Astrocyte (in vitro differentiated cells and primary cell): ENCODE measurements around the gene ARHGAP19. TPM values are rescaled to one million over a fixed set of nuclear protein-coding genes. Genes with fewer than 3 reads are reported as not detected.

ENCODE experiments used
- DNase-seq: peaks from one replicate; pipeline ENCODE4 v3.0.0-alpha.2; 2010; ENCODE audit warnings: low read depth
- FAIRE-seq: peaks from 2 replicates; lab custom pipeline; 2011; peaks lifted over from hg19 to GRCh38; lab: Jason Lieb, UNC
- H2AFZ ChIP-seq: 2 replicates; pipeline ENCODE4 v1.6.0; 2012; ENCODE audit warnings: low read depth, low read length, inconsistent platforms
- H3K27ac ChIP-seq: 2 replicates; pipeline ENCODE4 v1.5.1; 2011; ENCODE audit warnings: low read depth, low read length, inconsistent platforms
- H3K27me3 ChIP-seq: 2 replicates; pipeline ENCODE4 v1.6.0; 2011; ENCODE audit warnings: low read length, inconsistent platforms; ENCODE audit not compliant: insufficient read depth
- H3K36me3 ChIP-seq: 2 replicates; pipeline ENCODE4 v1.5.1; 2011; ENCODE audit warnings: low read length, inconsistent platforms; ENCODE audit not compliant: insufficient read depth
- H3K4me1 ChIP-seq: 2 replicates; pipeline ENCODE4 v1.5.1; 2011; ENCODE audit warnings: low read length, inconsistent platforms; ENCODE audit not compliant: insufficient read depth
- H3K4me2 ChIP-seq: 2 replicates; pipeline ENCODE4 v1.6.0; 2012; ENCODE audit warnings: low read length, inconsistent platforms
- H3K4me3 ChIP-seq: 2 replicates; pipeline ENCODE4 v1.5.1; 2011; ENCODE audit warnings: low read depth, mild to moderate bottlenecking, low read length, inconsistent platforms; ENCODE audit not compliant: insufficient read depth
- H3K79me2 ChIP-seq: 2 replicates; pipeline ENCODE4 v1.6.0; 2012; ENCODE audit warnings: mild to moderate bottlenecking, low read length, inconsistent platforms; ENCODE audit not compliant: insufficient read depth
- H3K9ac ChIP-seq: 2 replicates; pipeline ENCODE4 v1.6.0; 2012; ENCODE audit warnings: mild to moderate bottlenecking, low read length, inconsistent platforms
- H3K9me3 ChIP-seq: 2 replicates; pipeline ENCODE4 v1.5.1; 2012; ENCODE audit warnings: low read depth, mild to moderate bottlenecking, low read length, inconsistent platforms; ENCODE audit not compliant: insufficient read depth
- H4K20me1 ChIP-seq: 2 replicates; pipeline ENCODE4 v1.6.0; 2012; ENCODE audit warnings: low read length, inconsistent platforms; ENCODE audit not compliant: insufficient read depth
- H3K27ac Mint-ChIP-seq: one replicate; pipeline ENCODE4 v1.8.0; 2021; ENCODE audit warnings: mild to moderate bottlenecking, mixed read lengths; ENCODE audit not compliant: unreplicated experiment
- H3K27me3 Mint-ChIP-seq: one replicate; pipeline ENCODE4 v1.8.0; 2021; ENCODE audit warnings: low read depth, mixed read lengths; ENCODE audit not compliant: unreplicated experiment
- H3K36me3 Mint-ChIP-seq: one replicate; pipeline ENCODE4 v1.8.0; 2021; ENCODE audit warnings: low read depth, mixed read lengths; ENCODE audit not compliant: unreplicated experiment
- H3K4me1 Mint-ChIP-seq: one replicate; pipeline ENCODE4 v1.8.0; 2021; ENCODE audit warnings: low read depth, mixed read lengths; ENCODE audit not compliant: unreplicated experiment
- H3K4me3 Mint-ChIP-seq: one replicate; pipeline ENCODE4 v1.8.0; 2021; ENCODE audit warnings: mild to moderate bottlenecking, moderate library complexity, mixed read lengths; ENCODE audit not compliant: unreplicated experiment
- H3K9me3 Mint-ChIP-seq: one replicate; pipeline ENCODE4 v1.8.0; 2021; ENCODE audit warnings: mild to moderate bottlenecking, mixed read lengths; ENCODE audit not compliant: unreplicated experiment
- CTCF ChIP-seq: IDR thresholded peaks from 2 replicates; pipeline ENCODE4 v1.5.1; 2011; ENCODE audit warnings: low read depth, mild to moderate bottlenecking, inconsistent platforms, low read length, moderate library complexity; ENCODE audit not compliant: insufficient read depth
- EZH2 ChIP-seq: IDR thresholded peaks from 2 replicates; pipeline ENCODE4 v1.6.1; 2012; ENCODE audit warnings: mild to moderate bottlenecking, low read length, inconsistent platforms; ENCODE audit not compliant: insufficient read depth
- total RNA-seq: library from RNA; stranded (reverse); gene quantifications from 2 replicates; pipeline ENCODE4 v1.2.1, GENCODE V29; 2021

Gene ARHGAP19
- total RNA-seq, 1 donor from 2014 or later: 9.0 TPM

DNA sequence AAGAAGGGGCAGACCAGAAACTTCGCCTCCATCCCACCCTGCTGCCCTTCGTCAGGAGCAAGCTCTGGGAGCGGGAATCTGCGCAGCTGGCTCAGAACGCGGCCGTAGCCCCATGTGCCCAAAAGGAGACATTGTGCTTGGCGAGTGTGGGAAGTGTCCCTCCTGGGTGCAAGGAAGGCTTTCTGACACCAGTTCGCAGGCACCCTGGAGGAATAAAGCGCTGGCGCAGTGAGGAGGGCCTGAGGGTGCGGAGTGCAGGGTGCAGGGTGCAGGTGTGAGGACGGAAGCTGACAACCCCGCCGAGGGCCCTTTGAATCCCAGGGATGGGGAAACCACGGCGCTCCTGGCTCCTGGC lies 107.5 kb downstream of the ARHGAP19 start:
- no peaks in the 10 kb centered on the region for H3K4me1 Mint-ChIP-seq
- Histone ChIP-seq H3K9me3 (no peaks in the 10 kb centered on the region), H3K79me2 (no peaks in the 10 kb centered on the region), H3K4me2 (no peak overlapping the region), H4K20me1 (no peaks in the 10 kb centered on the region), H2AFZ (no peak overlapping the region), H3K4me3 (no peak overlapping the region), H3K4me1 (no peaks in the 10 kb centered on the region), H3K27me3 (peaks cover 51% of the 10 kb centered on the region), H3K27ac (no peak overlapping the region), H3K9ac (no peak overlapping the region), H3K36me3 (no peaks in the 10 kb centered on the region)
- DNase-seq: no peak
- H3K27me3 Mint-ChIP-seq: peaks cover 88% of the 10 kb centered on the region
- no peaks in the 10 kb centered on the region for H3K36me3 Mint-ChIP-seq
- no peak for FAIRE-seq
- no peaks in the 10 kb centered on the region for H3K9me3 Mint-ChIP-seq
- H3K27ac Mint-ChIP-seq: no peak overlapping the region
- no peak overlapping the region for H3K4me3 Mint-ChIP-seq
- TF ChIP-seq CTCF (no peak), EZH2 (no peak)

DNA sequence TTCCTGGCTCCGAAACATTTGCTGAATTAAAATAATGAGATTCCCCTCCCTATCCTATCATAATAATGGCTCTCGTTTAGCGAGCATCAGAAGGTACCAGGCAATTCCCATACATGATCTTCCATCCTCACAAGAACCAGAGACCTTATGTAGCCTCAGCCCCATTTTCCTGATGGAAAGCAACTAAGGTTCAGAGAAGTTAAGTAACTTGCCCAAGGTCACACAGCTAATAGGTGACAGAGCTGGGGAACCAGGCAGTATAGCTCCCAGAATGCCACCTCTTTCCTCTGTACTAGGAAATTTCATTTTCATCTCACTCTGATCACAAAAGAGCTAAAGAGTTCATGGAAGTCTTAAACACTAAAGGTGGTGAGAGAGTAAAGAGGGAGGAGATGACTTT lies 109.1 kb downstream of the ARHGAP19 start:
- no peak overlapping the region for H3K4me3 ChIP-seq
- Mint-ChIP-seq H3K36me3 (no peaks in the 10 kb centered on the region), H3K9me3 (no peaks in the 10 kb centered on the region), H3K27ac (no peak overlapping the region), H3K27me3 (peaks cover 82% of the 10 kb centered on the region), H3K4me1 (no peaks in the 10 kb centered on the region), H3K4me3 (no peak overlapping the region)
- TF ChIP-seq EZH2 (no peak), CTCF (no peak)
- FAIRE-seq: no peak
- no peaks in the 10 kb centered on the region for H3K9me3 ChIP-seq
- no peak for DNase-seq
- no peak overlapping the region for H3K9ac ChIP-seq
- H3K36me3 ChIP-seq: no peaks in the 10 kb centered on the region
- H3K27ac ChIP-seq: no peak overlapping the region
- H4K20me1 ChIP-seq: no peaks in the 10 kb centered on the region
- peaks cover 53% of the 10 kb centered on the region for H3K27me3 ChIP-seq
- no peak overlapping the region for H2AFZ ChIP-seq
- H3K4me1 ChIP-seq: no peaks in the 10 kb centered on the region
- no peaks in the 10 kb centered on the region for H3K79me2 ChIP-seq
- H3K4me2 ChIP-seq: no peak overlapping the region

- no peaks in the 10 kb centered on the region for H3K36me3 ChIP-seq
- Mint-ChIP-seq H3K36me3 (no peaks in the 10 kb centered on the region), H3K27ac (no peak overlapping the region), H3K4me1 (no peaks in the 10 kb centered on the region), H3K4me3 (no peak overlapping the region), H3K27me3 (peaks cover 74% of the 10 kb centered on the region), H3K9me3 (no peaks in the 10 kb centered on the region)
- H3K79me2 ChIP-seq: no peaks in the 10 kb centered on the region
- H3K27ac ChIP-seq: no peak overlapping the region
- H3K4me1 ChIP-seq: no peaks in the 10 kb centered on the region
- FAIRE-seq (no peak), DNase-seq (no peak)
- H3K4me3 ChIP-seq: no peak overlapping the region
- H4K20me1 ChIP-seq: no peaks in the 10 kb centered on the region
- H2AFZ ChIP-seq: no peak overlapping the region
- H3K27me3 ChIP-seq: peaks cover 53% of the 10 kb centered on the region
- no peak for TF ChIP-seq CTCF
- TF ChIP-seq EZH2: no peak
- no peaks in the 10 kb centered on the region for H3K9me3 ChIP-seq
- H3K4me2 ChIP-seq: no peak overlapping the region
- no peak overlapping the region for H3K9ac ChIP-seq
These were observed 110.0 kb downstream of the ARHGAP19 start for GRCh38 chr10:97182288-97182990.
